ENCODE results near the gene GOLT1A. TPM values are rescaled to one million over a fixed set of nuclear protein-coding genes. Genes with fewer than 3 reads are reported as not detected.

GOLT1A gene
- total RNA-seq, 1 donor from 2014 or later: not detected

GRCh38 chr1:204180133-204180532 lies 33.7 kb downstream of the GOLT1A start:
- H3K36me3 Mint-ChIP-seq (ENCODE audit: unreplicated experiment): no peaks in the 10 kb centered on the region
- H3K4me1 Mint-ChIP-seq (ENCODE audit: unreplicated experiment): no peaks in the 10 kb centered on the region
- H3K9me3 Mint-ChIP-seq (ENCODE audit: unreplicated experiment): no peaks in the 10 kb centered on the region

GRCh38 chr1:204178487-204179281 lies 35.1 kb downstream of the GOLT1A start:
- no peak for DNase-seq (ENCODE audit: extremely low spot score, unreplicated experiment)
- Mint-ChIP-seq H3K4me1 (ENCODE audit: unreplicated experiment) (no peaks in the 10 kb centered on the region), H3K27ac (ENCODE audit: unreplicated experiment) (no peak overlapping the region), H3K4me3 (ENCODE audit: unreplicated experiment) (no peak overlapping the region), H3K36me3 (ENCODE audit: unreplicated experiment) (no peaks in the 10 kb centered on the region), H3K27me3 (ENCODE audit: unreplicated experiment) (peaks cover 35% of the 10 kb centered on the region), H3K9me3 (ENCODE audit: unreplicated experiment) (no peaks in the 10 kb centered on the region)
- no peak for TF ChIP-seq CTCF (IDR thresholded peaks at IDR 0.05)

More at GRCh38 chr1:204180133-204180532, 33.7 kb downstream of the GOLT1A start:
- no peak for TF ChIP-seq CTCF (IDR thresholded peaks at IDR 0.05)
- H3K27ac Mint-ChIP-seq (ENCODE audit: unreplicated experiment): no peak overlapping the region
- H3K27me3 Mint-ChIP-seq (ENCODE audit: unreplicated experiment): peaks cover 39% of the 10 kb centered on the region
- no peak for DNase-seq (ENCODE audit: extremely low spot score, unreplicated experiment)
- no peak overlapping the region for H3K4me3 Mint-ChIP-seq (ENCODE audit: unreplicated experiment)

GRCh38 chr1:204177133-204177532 lies 36.7 kb downstream of the GOLT1A start:
- Mint-ChIP-seq H3K36me3 (ENCODE audit: unreplicated experiment) (no peaks in the 10 kb centered on the region), H3K9me3 (ENCODE audit: unreplicated experiment) (no peaks in the 10 kb centered on the region), H3K4me3 (ENCODE audit: unreplicated experiment) (no peak overlapping the region), H3K27me3 (ENCODE audit: unreplicated experiment) (peaks cover 37% of the 10 kb centered on the region), H3K4me1 (ENCODE audit: unreplicated experiment) (no peaks in the 10 kb centered on the region), H3K27ac (ENCODE audit: unreplicated experiment) (no peak overlapping the region)
- DNase-seq (ENCODE audit: extremely low spot score, unreplicated experiment): no peak
- TF ChIP-seq CTCF (IDR thresholded peaks at IDR 0.05): no peak

GRCh38 chr1:204176049-204176448 lies 37.7 kb downstream of the GOLT1A start:
- TF ChIP-seq CTCF (IDR thresholded peaks at IDR 0.05): no peak
- Mint-ChIP-seq H3K27ac (ENCODE audit: unreplicated experiment) (no peak overlapping the region), H3K36me3 (ENCODE audit: unreplicated experiment) (no peaks in the 10 kb centered on the region), H3K9me3 (ENCODE audit: unreplicated experiment) (no peaks in the 10 kb centered on the region), H3K4me3 (ENCODE audit: unreplicated experiment) (no peak overlapping the region), H3K4me1 (ENCODE audit: unreplicated experiment) (no peaks in the 10 kb centered on the region), H3K27me3 (ENCODE audit: unreplicated experiment) (peaks cover 30% of the 10 kb centered on the region)
- no peak for DNase-seq (ENCODE audit: extremely low spot score, unreplicated experiment)

GRCh38 chr1:204174958-204175357 lies 38.8 kb downstream of the GOLT1A start:
- H3K4me3 Mint-ChIP-seq (ENCODE audit: unreplicated experiment): no peak overlapping the region
- no peaks in the 10 kb centered on the region for H3K4me1 Mint-ChIP-seq (ENCODE audit: unreplicated experiment)
- peaks cover 26% of the 10 kb centered on the region for H3K27me3 Mint-ChIP-seq (ENCODE audit: unreplicated experiment)
- peaks cover 8% of the 10 kb centered on the region for H3K9me3 Mint-ChIP-seq (ENCODE audit: unreplicated experiment)
- no peaks in the 10 kb centered on the region for H3K36me3 Mint-ChIP-seq (ENCODE audit: unreplicated experiment)
- no peak overlapping the region for H3K27ac Mint-ChIP-seq (ENCODE audit: unreplicated experiment)
- TF ChIP-seq CTCF (IDR thresholded peaks at IDR 0.05): no peak
- DNase-seq (ENCODE audit: extremely low spot score, unreplicated experiment): no peak
